Right cardiac atrium (tissue), 5 donors: ENCODE results near the gene GABRB2. TPM values are rescaled to one million over a fixed set of nuclear protein-coding genes. Genes with fewer than 3 reads are reported as not detected.

Experiments
- ATAC-seq, 2 donors: fragments of 200-7000 bp; cut with Tn5 transposase; one replicate each; pipeline versions ENCODE4 v1.8.0 to v1.9.1; 2020; ENCODE audit warnings: moderate library complexity in 2 of 2, mild to moderate bottlenecking in 1 of 2
- DNase-seq, 3 donors: peaks; one replicate each; pipeline ENCODE4 v3.0.0-alpha.2; 2020
- H3K27ac ChIP-seq: one replicate; pipeline ENCODE4 v1.5.1; 2013; ENCODE audit warnings: mild to moderate bottlenecking, low read length, control low read depth, moderate library complexity
- H3K27me3 ChIP-seq: one replicate; pipeline ENCODE4 v1.6.1; 2013; ENCODE audit not compliant: control insufficient read depth, insufficient read depth
- H3K4me1 ChIP-seq: one replicate; pipeline ENCODE4 v1.6.1; 2013; ENCODE audit warnings: low read length; ENCODE audit not compliant: control insufficient read depth, insufficient read depth
- H3K4me3 ChIP-seq: one replicate; pipeline ENCODE4 v1.5.1; 2013; ENCODE audit warnings: low read length, control low read depth
- H3K9me3 ChIP-seq: one replicate; pipeline ENCODE4 v1.6.1; 2013; ENCODE audit warnings: low read length; ENCODE audit not compliant: control insufficient read depth
- WGBS: extraction: QIAGEN DNeasy Blood & Tissue Kit; methylation state at CpG from one replicate; pipeline ENCODE4 v1.1.7; 2013; 5-methylcytosine and 5-hydroxymethylcytosine counted together
- intact Hi-C, 4 donors: fragments of 100-400 bp; cut with DNase I; formaldehyde crosslinking; loops; one replicate each; pipeline versions ENCODE4 v1.11.0 to v1.14.0; 2022 to 2023
- polyA plus RNA-seq: library from polyadenylated mRNA; stranded (reverse); fragments of 200-250 nt; gene quantifications from one replicate; pipeline ENCODE4 v1.2.3, GENCODE V29; 2013
- total RNA-seq, 4 donors: library from RNA; stranded (reverse); fragmentation: NEBNext Ultra II Directional; extraction: Animal tissue kit (Norgen Biotek cat#: 25700); gene quantifications; one replicate each; pipeline ENCODE4 v1.2.1, GENCODE V29; 2021
- donor health status: healthy with polysubstance abuse.
- donor health status: DM: no; HTN: yes; CAD: no.
- donor health status: DM: no; HTN: no; CAD: no.
- donor health status: DM: no; HTN: yes; CAD: no; lungs with severe emphysema.
- donor health status: DM: yes; HTN: yes; CAD: no.

GABRB2 gene
- total and polyA plus RNA-seq, 5 donors: 0.02 to 0.53 (median 0.11) TPM

- 68% methylated on average over 3 of the region's 3 CpGs for WGBS
- intact Hi-C loops: no loop called here
- no peak for ATAC-seq
Observed at GRCh38 chr5:161340012-161340411, 206.5 kb downstream of the GABRB2 start.

GRCh38 chr5:161333194-161333880 is 213.2 kb downstream of the GABRB2 start:
- whole genome bisulfite sequencing: 72% methylated on average over 3 of the region's 3 CpGs
- H3K27ac ChIP-seq: no peak overlapping the region
- no peak for ATAC-seq
- DNase-seq: no peak
- H3K27me3 ChIP-seq: no peaks in the 10 kb centered on the region
- intact Hi-C loops: no loop called here
- H3K4me3 ChIP-seq: no peak overlapping the region
- no peaks in the 10 kb centered on the region for H3K9me3 ChIP-seq
- no peaks in the 10 kb centered on the region for H3K4me1 ChIP-seq

More at GRCh38 chr5:161340012-161340411, 206.5 kb downstream of the GABRB2 start:
- Histone ChIP-seq H3K27me3 (no peaks in the 10 kb centered on the region), H3K27ac (no peak overlapping the region), H3K4me1 (no peaks in the 10 kb centered on the region), H3K4me3 (no peak overlapping the region), H3K9me3 (no peaks in the 10 kb centered on the region)
- DNase-seq: no peak

GRCh38 chr5:161332343-161332742 is 214.2 kb downstream of the GABRB2 start:
- 88% methylated on average over 3 of the region's 3 CpGs for WGBS
- Histone ChIP-seq H3K9me3 (no peaks in the 10 kb centered on the region), H3K4me3 (no peak overlapping the region), H3K4me1 (no peaks in the 10 kb centered on the region), H3K27me3 (no peaks in the 10 kb centered on the region), H3K27ac (no peak overlapping the region)
- intact Hi-C loops: no loop called here
- ATAC-seq (no peak), DNase-seq (no peak)

- Histone ChIP-seq H3K4me3 (no peak overlapping the region), H3K27ac (no peak overlapping the region), H3K4me1 (no peaks in the 10 kb centered on the region), H3K27me3 (no peaks in the 10 kb centered on the region), H3K9me3 (no peaks in the 10 kb centered on the region)
- no peak for ATAC-seq
- DNase-seq: no peak
- 55% methylated on average over 3 of the region's 3 CpGs for WGBS
- intact Hi-C loops: no loop called here
Observed at GRCh38 chr5:161314033-161314432, 232.5 kb downstream of the GABRB2 start.

- Histone ChIP-seq H3K4me3 (no peak overlapping the region), H3K27me3 (no peaks in the 10 kb centered on the region), H3K27ac (no peak overlapping the region), H3K9me3 (no peaks in the 10 kb centered on the region), H3K4me1 (no peaks in the 10 kb centered on the region)
- DNase-seq (no peak), ATAC-seq (no peak)
- WGBS: 56% methylated on average over 5 of the region's 5 CpGs
- intact Hi-C loops: no loop called here
Observed at GRCh38 chr5:161312882-161313281, 233.6 kb downstream of the GABRB2 start.

GRCh38 chr5:161311965-161312364 is 234.6 kb downstream of the GABRB2 start:
- 96% methylated on average over 3 of the region's 3 CpGs for WGBS
- no peak overlapping the region for H3K4me3 ChIP-seq
- H3K27ac ChIP-seq: no peak overlapping the region
- DNase-seq (no peak), ATAC-seq (no peak)
- intact Hi-C loops: no loop called here
- H3K4me1 ChIP-seq: no peaks in the 10 kb centered on the region
- no peaks in the 10 kb centered on the region for H3K27me3 ChIP-seq
- no peaks in the 10 kb centered on the region for H3K9me3 ChIP-seq

- WGBS: 88% methylated on average over 2 of the region's 2 CpGs
- intact Hi-C loops: no loop called here
- ATAC-seq: no peak
- Histone ChIP-seq H3K27me3 (no peaks in the 10 kb centered on the region), H3K27ac (no peak overlapping the region), H3K4me1 (no peaks in the 10 kb centered on the region), H3K4me3 (no peak overlapping the region), H3K9me3 (no peaks in the 10 kb centered on the region)
- no peak for DNase-seq
Observed at GRCh38 chr5:161311146-161311708, 235.3 kb downstream of the GABRB2 start.

GRCh38 chr5:161306351-161306995 is 240.1 kb downstream of the GABRB2 start:
- Histone ChIP-seq H3K27ac (no peak overlapping the region), H3K4me1 (no peaks in the 10 kb centered on the region), H3K27me3 (no peaks in the 10 kb centered on the region), H3K9me3 (no peaks in the 10 kb centered on the region), H3K4me3 (no peak overlapping the region)
- no peak for DNase-seq
- WGBS: 75% methylated on average over 4 of the region's 4 CpGs
- no peak for ATAC-seq
- intact Hi-C loops: no loop called here

- Histone ChIP-seq H3K27me3 (no peaks in the 10 kb centered on the region), H3K27ac (no peak overlapping the region), H3K4me1 (no peaks in the 10 kb centered on the region), H3K9me3 (no peaks in the 10 kb centered on the region), H3K4me3 (no peak overlapping the region)
- DNase-seq (no peak), ATAC-seq (no peak)
- intact Hi-C loops: no loop called here
Observed at GRCh38 chr5:161305601-161306000, 240.9 kb downstream of the GABRB2 start.

GRCh38 chr5:161302559-161302958 is 244.0 kb downstream of the GABRB2 start:
- Histone ChIP-seq H3K27me3 (no peaks in the 10 kb centered on the region), H3K4me3 (no peak overlapping the region), H3K9me3 (no peaks in the 10 kb centered on the region), H3K4me1 (no peaks in the 10 kb centered on the region), H3K27ac (no peak overlapping the region)
- ATAC-seq (no peak), DNase-seq (no peak)
- 36% methylated on average over 1 of the region's 1 CpG for WGBS
- intact Hi-C loops: no loop called here

- H3K4me3 ChIP-seq: no peak overlapping the region
- H3K9me3 ChIP-seq: no peaks in the 10 kb centered on the region
- intact Hi-C loops: no loop called here
- no peak for DNase-seq
- no peaks in the 10 kb centered on the region for H3K4me1 ChIP-seq
- H3K27ac ChIP-seq: no peak overlapping the region
- no peaks in the 10 kb centered on the region for H3K27me3 ChIP-seq
- ATAC-seq: no peak
- 64% methylated on average over 2 of the region's 2 CpGs for WGBS
Observed at GRCh38 chr5:161301586-161301985, 244.9 kb downstream of the GABRB2 start.
